Left ventricle myocardium inferior (tissue), 1 donor: ENCODE results near the gene LRMDA. TPM values are rescaled to one million over a fixed set of nuclear protein-coding genes. Genes with fewer than 3 reads are reported as not detected.

Experiments
- DNase-seq: peaks from one replicate; pipeline ENCODE4 v3.0.0-alpha.2; 2020
- H3K27ac ChIP-seq: fragments of 200-600 bp; replicated peaks from 2 replicates; pipeline ENCODE4 v1.8.0; 2021
- H3K27me3 ChIP-seq: fragments of 200-600 bp; 2 replicates; pipeline ENCODE4 v1.8.0; 2021; ENCODE audit warnings: low read depth
- H3K36me3 ChIP-seq: fragments of 200-600 bp; 2 replicates; pipeline ENCODE4 v1.8.0; 2021
- H3K4me1 ChIP-seq: fragments of 200-600 bp; 2 replicates; pipeline ENCODE4 v1.8.0; 2021
- H3K4me3 ChIP-seq: fragments of 200-600 bp; 2 replicates; pipeline ENCODE4 v1.8.0; 2021; ENCODE audit warnings: mild to moderate bottlenecking, moderate library complexity
- H3K9me3 ChIP-seq: fragments of 200-600 bp; replicated peaks from 2 replicates; pipeline ENCODE4 v1.8.0; 2021
- CTCF ChIP-seq: fragments of 200-600 bp; IDR thresholded peaks from 2 replicates; pipeline ENCODE4 v1.8.0; 2021; ENCODE audit warnings: antibody characterized with exemption, mild to moderate bottlenecking, borderline replicate concordance
- intact Hi-C: fragments of 100-400 bp; cut with micrococcal nuclease; formaldehyde crosslinking; loops from one replicate; pipeline ENCODE4 v1.11.0; 2022
- total RNA-seq: library from RNA; stranded (reverse); fragmentation: NEBNext Ultra II Directional; extraction: Animal tissue kit (Norgen Biotek cat#: 25700); gene quantifications from one replicate; pipeline ENCODE4 v1.2.1, GENCODE V29; 2021
- donor health status: DM: no; HTN: yes; CAD: no; lungs with severe emphysema.

Gene LRMDA
- total RNA-seq, 1 donor from 2014 or later, result 18.7 TPM

- H3K9me3 ChIP-seq, result peaks cover 24% of the 10 kb centered on the region
- H3K4me1 ChIP-seq, result no peaks in the 10 kb centered on the region
- no peak for DNase-seq
- TF ChIP-seq CTCF, result no peak
- no peak overlapping the region for H3K4me3 ChIP-seq
- H3K36me3 ChIP-seq, result peaks cover 3% of the 10 kb centered on the region
- no peaks in the 10 kb centered on the region for H3K27me3 ChIP-seq
- H3K27ac ChIP-seq, result no peak overlapping the region
- intact Hi-C loops, result no loop called here
These were observed 49.0 kb downstream of the LRMDA start for GRCh38 chr10:75480374-75480773.

GRCh38 chr10:75483188-75483587 lies 51.8 kb downstream of the LRMDA start:
- no peak for TF ChIP-seq CTCF
- Histone ChIP-seq H3K4me3 (no peak overlapping the region), H3K36me3 (peaks cover 3% of the 10 kb centered on the region), H3K27ac (no peak overlapping the region), H3K9me3 (peaks cover 24% of the 10 kb centered on the region), H3K4me1 (peaks cover 3% of the 10 kb centered on the region), H3K27me3 (no peaks in the 10 kb centered on the region)
- intact Hi-C loops, result no loop called here
- DNase-seq, result no peak

GRCh38 chr10:75484717-75485116 lies 53.3 kb downstream of the LRMDA start:
- H3K27me3 ChIP-seq, result no peaks in the 10 kb centered on the region
- DNase-seq, result no peak
- no peak for TF ChIP-seq CTCF
- intact Hi-C loops, result no loop called here
- no peak overlapping the region for H3K4me3 ChIP-seq
- H3K4me1 ChIP-seq, result peaks cover 3% of the 10 kb centered on the region
- H3K36me3 ChIP-seq, result peaks cover 3% of the 10 kb centered on the region
- no peak overlapping the region for H3K27ac ChIP-seq
- H3K9me3 ChIP-seq, result peaks cover 24% of the 10 kb centered on the region

GRCh38 chr10:75486591-75486990 lies 55.2 kb downstream of the LRMDA start:
- DNase-seq, result no peak
- H3K9me3 ChIP-seq, result peaks cover 24% of the 10 kb centered on the region
- H3K36me3 ChIP-seq, result peaks cover 3% of the 10 kb centered on the region
- no peak for TF ChIP-seq CTCF
- H3K4me1 ChIP-seq, result peaks cover 3% of the 10 kb centered on the region
- intact Hi-C loops, result no loop called here
- H3K27ac ChIP-seq, result no peak overlapping the region
- H3K4me3 ChIP-seq, result no peak overlapping the region
- H3K27me3 ChIP-seq, result no peaks in the 10 kb centered on the region

GRCh38 chr10:75487087-75487754 lies 55.8 kb downstream of the LRMDA start:
- intact Hi-C loops, result no loop called here
- no peak overlapping the region for H3K27ac ChIP-seq

More at GRCh38 chr10:75487087-75487754, 55.8 kb downstream of the LRMDA start:
- no peak for DNase-seq
- Histone ChIP-seq H3K4me1 (peaks cover 3% of the 10 kb centered on the region), H3K27me3 (no peaks in the 10 kb centered on the region), H3K36me3 (peaks cover 3% of the 10 kb centered on the region), H3K9me3 (peaks cover 24% of the 10 kb centered on the region), H3K4me3 (no peak overlapping the region)
- no peak for TF ChIP-seq CTCF
